Measurements from ENCODE around the gene TDRD7. TPM values are rescaled to one million over a fixed set of nuclear protein-coding genes. Genes with fewer than 3 reads are reported as not detected.
A peak's percentile ranks its signal among the peaks of the same experiment; 100 is the strongest.

The TDRD7 gene
- polyA plus RNA-seq, 2 of the 4 experiments (the other 2 are of a cell fraction) = 11.5 to 15.7 TPM

GRCh38 chr9:97528529-97529230, 116.8 kb downstream of the TDRD7 start:
- ChIA-PET POLR2A (no interaction called here), CTCF (interaction anchor here (0.8 to 2.3 kb wide), 4 partner anchors 23 to 142 kb away, joined by 3 to 5 read pairs (median 3); no protein-coding TSS in a partner anchor)
- Histone ChIP-seq H3K4me1 (peaks cover 7% of the 10 kb centered on the region; the same call in 1 of the 3 replicates), H3K9me3 (no peaks in the 10 kb centered on the region), H3K4me2 (no peak overlapping the region), H3K4me3 (no peak overlapping the region), H3K27ac (peak overlapping the region; percentile 16 to 67; a peak in 4 of 6 replicates)
- WGBS (ENCODE audit: missing lambda C conversion rate) = 85% methylated on average over 8 of the region's 8 CpGs
- ATAC-seq (peak; percentile 45 to 63; a peak in 3 of 6 replicates), FAIRE-seq (no peak), DNase-seq (ENCODE audit: low read depth in 1 of 2, low spot score in 1 of 2) (no peak)
- TF ChIP-seq HEYL (CRISPR knock-in tag; IDR thresholded peaks at IDR 0.05) (no peak), CHD4 (IDR thresholded peaks at IDR 0.05; ENCODE audit: borderline replicate concordance) (no peak)

- Histone ChIP-seq H3K4me1 (peaks cover 7% of the 10 kb centered on the region; the same call in 1 of the 3 replicates), H3K27ac (peak overlapping the region in 1 of 2 experiments; percentile 67; a peak in 3 of 6 replicates), H3K4me2 (peak overlapping the region; percentile 20; the same call in 1 of the 3 replicates), H3K9me3 (no peaks in the 10 kb centered on the region), H3K4me3 (no peak overlapping the region)
- 44% methylated on average over 11 of the region's 11 CpGs for WGBS (ENCODE audit: missing lambda C conversion rate)
- POLR2A ChIA-PET = interaction anchor here (0.6 to 0.7 kb wide), 2 partner anchors 26 to 103 kb away, joined by 3 read pairs; partner anchors contain the start of gene TSTD2
- CTCF ChIA-PET = interaction anchor here (0.8 to 1.5 kb wide), 3 partner anchors 60 to 142 kb away, joined by 3 read pairs; no protein-coding TSS in a partner anchor
- TF ChIP-seq NFE2L2 (conservative IDR thresholded peaks at IDR 0.05; ENCODE audit: low read length) (peak; percentile 69), GATA3 (IDR thresholded peaks at IDR 0.05; ENCODE audit: borderline replicate concordance) (no peak), RCOR1 (IDR thresholded peaks at IDR 0.05; ENCODE audit: low read depth, low read length) (0 out of 2 replicates have a peak, but pooled peaks have one; percentile 34), KDM1A (IDR thresholded peaks at IDR 0.05; ENCODE audit: low read depth) (no peak), HOXB13 (CRISPR knock-in tag; IDR thresholded peaks at IDR 0.05; ENCODE audit: low read depth) (no peak), MAFK (IDR thresholded peaks at IDR 0.05; ENCODE audit: partially characterized antibody) (peak; percentile 75)
- FAIRE-seq (no peak), DNase-seq (ENCODE audit: low read depth in 1 of 2, low spot score in 1 of 2) (peak; percentile 36 to 73), ATAC-seq (peak; percentile 67 to 81; a peak in 5 of 6 replicates)
Observed at GRCh38 chr9:97529363-97530076, 117.6 kb downstream of the TDRD7 start.

GRCh38 chr9:97531888-97532376, 120.0 kb downstream of the TDRD7 start:
- WGBS (ENCODE audit: missing lambda C conversion rate) = 71% methylated on average over 9 of the region's 9 CpGs

More at GRCh38 chr9:97531888-97532376, 120.0 kb downstream of the TDRD7 start:
- no peaks in the 10 kb centered on the region for H3K9me3 ChIP-seq
- FAIRE-seq = no peak
- H3K4me1 ChIP-seq = peaks cover 7% of the 10 kb centered on the region; the same call in 1 of the 3 replicates
- ATAC-seq = no peak
- DNase-seq (ENCODE audit: low read depth in 1 of 2, low spot score in 1 of 2) = no peak
- CTCF ChIA-PET = interaction anchor here (3.1 kb wide), 1 partner anchor 16 kb away, joined by 11 read pairs; no protein-coding TSS in a partner anchor
- H3K4me2 ChIP-seq = no peak overlapping the region
- no peak for TF ChIP-seq ESRRA (IDR thresholded peaks at IDR 0.05; ENCODE audit: borderline replicate concordance, low read length)
- no peak for TF ChIP-seq RCOR1 (IDR thresholded peaks at IDR 0.05; ENCODE audit: low read depth, low read length)
- no peak for TF ChIP-seq RNF2 (IDR thresholded peaks at IDR 0.05; ENCODE audit: borderline replicate concordance, low read depth)
- no peak for TF ChIP-seq ATOH8 (CRISPR knock-in tag; IDR thresholded peaks at IDR 0.05; ENCODE audit: low read depth)
- TF ChIP-seq HOXA7 (CRISPR knock-in tag; IDR thresholded peaks at IDR 0.05) = no peak
- no peak for TF ChIP-seq FOXS1 (CRISPR knock-in tag; IDR thresholded peaks at IDR 0.05)
- TF ChIP-seq USF2 (IDR thresholded peaks at IDR 0.05) = no peak
- no peak for TF ChIP-seq CBX2 (IDR thresholded peaks at IDR 0.05; ENCODE audit: borderline replicate concordance, low read depth)
- TF ChIP-seq ZC3H11A (IDR thresholded peaks at IDR 0.05) = no peak
- TF ChIP-seq E2F6 (IDR thresholded peaks at IDR 0.05; ENCODE audit: borderline replicate concordance, low read depth) = no peak
- TF ChIP-seq BCL3 (IDR thresholded peaks at IDR 0.05) = no peak
- no peak overlapping the region for H3K4me3 ChIP-seq
- POLR2A ChIA-PET = no interaction called here
- H3K27ac ChIP-seq = no peak overlapping the region

Measured in A549 (cell line).